IMR-90 (cell line): ENCODE data around the gene TCF4. TPM values are rescaled to one million over a fixed set of nuclear protein-coding genes. Genes with fewer than 3 reads are reported as not detected.

Source experiments
- ATAC-seq: fragments of 200-7000 bp; cut with Tn5 transposase; 2 replicates; pipeline ENCODE4 v1.9.1; 2020; ENCODE audit warnings: low read depth, mild to moderate bottlenecking, moderate library complexity
- BruUV-seq: library from RNA; stranded (reverse); fragments of 400-500 nt; replicated peaks from 2 replicates; lab custom pipeline; 2021; lab: Mats Ljungman, UMichigan
- CTCF ChIA-PET: fragments of 300-600 bp; formaldehyde crosslinking; extraction: SDS; loops from one replicate; lab custom pipeline; 2021; ENCODE audit warnings: antibody characterized with exemption; lab: Yijun Ruan, JAX
- POLR2A ChIA-PET: fragments of 300-600 bp; sonication (Branson Sonifier 250); formaldehyde crosslinking; loops from one replicate; lab custom pipeline; 2022; ENCODE audit warnings: antibody characterized with exemption; ENCODE audit not compliant: unreplicated experiment; lab: Charles Lee
- DNase-seq: peaks from one replicate; pipeline ENCODE4 v3.0.0; 2013
- H2AFZ ChIP-seq: replicated peaks from 2 replicates; pipeline ENCODE3; 2013; ENCODE audit warnings: low read length, mild to moderate bottlenecking; ENCODE audit not compliant: poor library complexity
- H2AK5ac ChIP-seq: 2 replicates; pipeline ENCODE4 v1.6.1; 2013; ENCODE audit warnings: low read depth, low read length, inconsistent platforms
- H2AK9ac ChIP-seq: replicated peaks from 2 replicates; pipeline ENCODE3; 2013; ENCODE audit warnings: mild to moderate bottlenecking, low read depth, low read length, moderate library complexity; ENCODE audit not compliant: poor library complexity
- H2BK120ac ChIP-seq: 2 replicates; pipeline ENCODE4 v1.6.1; 2013; ENCODE audit warnings: low read depth, low read length, inconsistent platforms
- H2BK15ac ChIP-seq: 3 replicates; pipeline ENCODE4 v1.6.1; 2013; ENCODE audit warnings: low read depth, low read length, inconsistent platforms
- H2BK20ac ChIP-seq: 2 replicates; pipeline ENCODE4 v1.6.1; 2013; ENCODE audit warnings: low read depth, mild to moderate bottlenecking, inconsistent platforms, low read length, moderate library complexity
- H2BK5ac ChIP-seq: 2 replicates; pipeline ENCODE4 v1.6.1; 2013; ENCODE audit warnings: mild to moderate bottlenecking, low read depth, low read length, inconsistent platforms; ENCODE audit not compliant: poor library complexity, severe bottlenecking
- H3K14ac ChIP-seq: replicated peaks from 2 replicates; pipeline ENCODE4 v1.6.1; 2013; ENCODE audit warnings: low read depth, low read length, inconsistent platforms
- H3K18ac ChIP-seq: 2 replicates; pipeline ENCODE4 v1.6.1; 2013; ENCODE audit warnings: low read depth, low read length, control low read depth
- H3K23ac ChIP-seq: 2 replicates; pipeline ENCODE4 v1.6.1; 2013; ENCODE audit warnings: low read depth, low read length, inconsistent platforms
- H3K27ac ChIP-seq: 2 replicates; pipeline ENCODE4 v1.5.1; 2013; ENCODE audit warnings: mild to moderate bottlenecking, control low read depth, low read length; ENCODE audit not compliant: insufficient read depth
- H3K27me3 ChIP-seq: 2 replicates; pipeline ENCODE4 v1.6.1; 2013; ENCODE audit warnings: low read length; ENCODE audit not compliant: control insufficient read depth, insufficient read depth
- H3K36me3 ChIP-seq: 2 replicates; pipeline ENCODE4 v1.6.1; 2013; ENCODE audit warnings: low read length, mixed read lengths; ENCODE audit not compliant: control insufficient read depth, insufficient read depth
- H3K4ac ChIP-seq: 2 replicates; pipeline ENCODE4 v1.6.1; 2013; ENCODE audit warnings: low read depth, low read length, inconsistent platforms
- H3K4me1 ChIP-seq: 2 replicates; pipeline ENCODE4 v1.6.1; 2013; ENCODE audit warnings: low read length, mixed read lengths; ENCODE audit not compliant: control insufficient read depth, insufficient read depth
- H3K4me2 ChIP-seq: 2 replicates; pipeline ENCODE4 v1.6.1; 2013; ENCODE audit warnings: low read depth, mild to moderate bottlenecking, control low read depth, low read length, moderate library complexity
- H3K4me3 ChIP-seq: 2 replicates; pipeline ENCODE4 v1.5.1; 2013; ENCODE audit warnings: low read depth, mild to moderate bottlenecking, control low read depth, low read length, moderate library complexity; ENCODE audit not compliant: insufficient read depth
- H3K56ac ChIP-seq: 2 replicates; pipeline ENCODE4 v1.6.1; 2013; ENCODE audit warnings: low read length, inconsistent platforms; ENCODE audit not compliant: insufficient read depth; ENCODE audit errors: extremely low read depth
- H3K79me1 ChIP-seq, 2 experiments: 2 replicates each; pipeline ENCODE4 v1.6.1; 2013; ENCODE audit warnings: low read length in 2 of 2, inconsistent platforms in 1 of 2, low read depth in 1 of 2
- H3K9ac ChIP-seq: 2 replicates; pipeline ENCODE4 v1.6.1; 2013; ENCODE audit warnings: low read depth, low read length, control low read depth
- H3K9me1 ChIP-seq: 2 replicates; pipeline ENCODE4 v1.6.1; 2013; ENCODE audit warnings: low read length, inconsistent platforms; ENCODE audit not compliant: insufficient read depth
- H3K9me3 ChIP-seq: 2 replicates; pipeline ENCODE4 v1.6.1; 2013; ENCODE audit warnings: low read length; ENCODE audit not compliant: control insufficient read depth, insufficient read depth
- H4K20me1 ChIP-seq: 2 replicates; pipeline ENCODE4 v1.6.1; 2013; ENCODE audit warnings: low read length, inconsistent platforms; ENCODE audit not compliant: insufficient read depth
- H4K5ac ChIP-seq: 2 replicates; pipeline ENCODE4 v1.6.1; 2013; ENCODE audit warnings: mild to moderate bottlenecking, low read depth, low read length, control low read depth
- H4K8ac ChIP-seq, 2 experiments: 2 replicates each; pipeline ENCODE4 v1.6.1; 2013; ENCODE audit warnings: low read depth in 2 of 2, low read length in 2 of 2, control low read depth in 1 of 2, inconsistent platforms in 1 of 2
- H4K91ac ChIP-seq: 2 replicates; pipeline ENCODE4 v1.6.1; 2013; ENCODE audit warnings: low read depth, low read length, inconsistent platforms; ENCODE audit not compliant: insufficient read depth
- CHD1 ChIP-seq: IDR thresholded peaks from 2 replicates; pipeline ENCODE4 v1.6.1; 2012; ENCODE audit warnings: low read depth, low read length, improper control_type of control experiment
- ELK1 ChIP-seq: fragments of 150-350 bp; IDR thresholded peaks from 2 replicates; pipeline ENCODE4 v1.6.1; 2016; ENCODE audit warnings: low read depth, mild to moderate bottlenecking, low read length, moderate library complexity, borderline replicate concordance
- FOS ChIP-seq: fragments of 150-350 bp; IDR thresholded peaks from 2 replicates; pipeline ENCODE4 v1.6.1; 2016; ENCODE audit warnings: low read depth, low read length
- MAFK ChIP-seq: IDR thresholded peaks from 2 replicates; pipeline ENCODE4 v1.6.1; 2012; ENCODE audit warnings: low read depth, low read length, improper control_type of control experiment
- MAZ ChIP-seq: IDR thresholded peaks from 2 replicates; pipeline ENCODE4 v1.6.1; 2012; ENCODE audit warnings: low read depth, mild to moderate bottlenecking, low read length, improper control_type of control experiment, moderate library complexity, borderline replicate concordance
- MXI1 ChIP-seq: IDR thresholded peaks from 2 replicates; pipeline ENCODE4 v1.6.1; 2012; ENCODE audit warnings: low read depth, mild to moderate bottlenecking, low read length, moderate library complexity, borderline replicate concordance
- POLR2A ChIP-seq: IDR thresholded peaks from 2 replicates; pipeline ENCODE4 v1.6.1; 2012; ENCODE audit warnings: mild to moderate bottlenecking, low read depth, low read length
- RCOR1 ChIP-seq: IDR thresholded peaks from 2 replicates; pipeline ENCODE4 v1.6.1; 2012; ENCODE audit warnings: mild to moderate bottlenecking, low read length, improper control_type of control experiment; ENCODE audit not compliant: insufficient replicate concordance
- RFX5 ChIP-seq: IDR thresholded peaks from 2 replicates; pipeline ENCODE4 v1.8.0; 2012; ENCODE audit warnings: low read depth, mild to moderate bottlenecking, low read length, moderate library complexity
- WGBS, 2 experiments: methylation state at CpG; one replicate each; pipeline versions ENCODE4 v1.1.5 to v1.1.7; 2013; ENCODE audit warnings: missing lambda C conversion rate in 2 of 2; ENCODE audit not compliant: insufficient read length in 1 of 2; ENCODE audit errors: extremely low coverage in 2 of 2; 5-methylcytosine and 5-hydroxymethylcytosine counted together
- dilution Hi-C: fragments of 300-500 bp; cut with HindIII; formaldehyde crosslinking; loops from one replicate; pipeline ENCODE4 v1.14.3; 2018; ENCODE audit warnings: low sequenced_read_pairs; ENCODE audit not compliant: unreplicated experiment
- in situ Hi-C: fragments of 300-500 bp; cut with MboI; formaldehyde crosslinking; loops from 3 replicates; pipeline ENCODE4 v1.14.3; 2019; ENCODE audit warnings: low sequenced_read_pairs, inconsistent platforms, mixed read lengths
- intact Hi-C: fragments of 100-400 bp; cut with micrococcal nuclease; formaldehyde crosslinking; loops from 2 replicates; pipeline ENCODE4 v1.10.0; 2022
- polyA plus RNA-seq, 3 experiments: library from polyadenylated mRNA; depleted of rRNA; stranded (reverse); fragments of >200 nt; gene quantifications; 2 replicates each; pipeline ENCODE4 v1.2.3, GENCODE V29; 2012; ENCODE audit warnings: low replicate concordance in 1 of 3
- total RNA-seq: library from RNA; depleted of rRNA; stranded (reverse); fragments of >200 nt; gene quantifications from 2 replicates; pipeline ENCODE4 v1.2.3, GENCODE V29; 2012
- TF ChIP-seq, protein P1 (sequence below): fragments of 150-350 bp; IDR thresholded peaks from 2 replicates; pipeline ENCODE4 v1.6.1; 2017; ENCODE audit warnings: mild to moderate bottlenecking, antibody characterized with exemption, low read length, low read depth
- TF ChIP-seq, protein P2 (sequence below): conservative IDR thresholded peaks from 2 replicates; pipeline ENCODE4 v1.5.1; 2012; ENCODE audit warnings: mild to moderate bottlenecking, low read depth, low read length, improper control_type of control experiment

Gene TCF4
- total and polyA plus RNA-seq, 2 of the 4 experiments (the other 2 are of a cell fraction) = 30.0 to 87.1 TPM

- in situ Hi-C loops (no loop called here), intact Hi-C loops (no loop called here), dilution Hi-C loops (no loop called here)
- Histone ChIP-seq H4K91ac (no peak overlapping the region), H2BK20ac (no peak overlapping the region), H3K36me3 (no peaks in the 10 kb centered on the region), H2BK120ac (no peak overlapping the region), H3K4me1 (no peaks in the 10 kb centered on the region), H3K9me3 (no peaks in the 10 kb centered on the region), H4K8ac (no peak overlapping the region), H4K5ac (no peak overlapping the region), H2AK9ac (no peak overlapping the region), H3K56ac (no peak overlapping the region), H2AFZ (no peak overlapping the region), H2BK15ac (no peak overlapping the region), H3K14ac (no peak overlapping the region), H3K18ac (no peak overlapping the region), H4K20me1 (no peaks in the 10 kb centered on the region; the same call in 1 of the 2 replicates), H2BK5ac (no peak overlapping the region), H3K4ac (no peak overlapping the region), H3K4me2 (no peak overlapping the region), H3K79me1 (peaks cover 28 to 52% of the 10 kb centered on the region in 2 experiments), H3K9ac (no peak overlapping the region), H3K9me1 (peaks cover 3% of the 10 kb centered on the region), H3K27me3 (no peaks in the 10 kb centered on the region), H3K4me3 (no peak overlapping the region), H3K27ac (no peak overlapping the region), H3K23ac (no peak overlapping the region), H2AK5ac (no peak overlapping the region)
- ChIA-PET CTCF (no interaction called here), POLR2A (no interaction called here)
- TF ChIP-seq ELK1 (no peak), MAZ (no peak), POLR2A (no peak), MXI1 (no peak), RFX5 (no peak), RCOR1 (no peak), FOS (no peak), MAFK (no peak), CHD1 (no peak)
- TF ChIP-seq, protein P1, sequence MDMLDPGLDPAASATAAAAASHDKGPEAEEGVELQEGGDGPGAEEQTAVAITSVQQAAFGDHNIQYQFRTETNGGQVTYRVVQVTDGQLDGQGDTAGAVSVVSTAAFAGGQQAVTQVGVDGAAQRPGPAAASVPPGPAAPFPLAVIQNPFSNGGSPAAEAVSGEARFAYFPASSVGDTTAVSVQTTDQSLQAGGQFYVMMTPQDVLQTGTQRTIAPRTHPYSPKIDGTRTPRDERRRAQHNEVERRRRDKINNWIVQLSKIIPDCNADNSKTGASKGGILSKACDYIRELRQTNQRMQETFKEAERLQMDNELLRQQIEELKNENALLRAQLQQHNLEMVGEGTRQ = no peak
- TF ChIP-seq, protein P2, sequence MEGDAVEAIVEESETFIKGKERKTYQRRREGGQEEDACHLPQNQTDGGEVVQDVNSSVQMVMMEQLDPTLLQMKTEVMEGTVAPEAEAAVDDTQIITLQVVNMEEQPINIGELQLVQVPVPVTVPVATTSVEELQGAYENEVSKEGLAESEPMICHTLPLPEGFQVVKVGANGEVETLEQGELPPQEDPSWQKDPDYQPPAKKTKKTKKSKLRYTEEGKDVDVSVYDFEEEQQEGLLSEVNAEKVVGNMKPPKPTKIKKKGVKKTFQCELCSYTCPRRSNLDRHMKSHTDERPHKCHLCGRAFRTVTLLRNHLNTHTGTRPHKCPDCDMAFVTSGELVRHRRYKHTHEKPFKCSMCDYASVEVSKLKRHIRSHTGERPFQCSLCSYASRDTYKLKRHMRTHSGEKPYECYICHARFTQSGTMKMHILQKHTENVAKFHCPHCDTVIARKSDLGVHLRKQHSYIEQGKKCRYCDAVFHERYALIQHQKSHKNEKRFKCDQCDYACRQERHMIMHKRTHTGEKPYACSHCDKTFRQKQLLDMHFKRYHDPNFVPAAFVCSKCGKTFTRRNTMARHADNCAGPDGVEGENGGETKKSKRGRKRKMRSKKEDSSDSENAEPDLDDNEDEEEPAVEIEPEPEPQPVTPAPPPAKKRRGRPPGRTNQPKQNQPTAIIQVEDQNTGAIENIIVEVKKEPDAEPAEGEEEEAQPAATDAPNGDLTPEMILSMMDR = no peak
- no TSS peak for BruUV-seq
- ATAC-seq (no peak), DNase-seq (no peak)
- no CpG with 5 or more reads among the region's 3 CpGs for WGBS, 2 experiments
Measured at GRCh38 chr18:55361492-55362250, 226.3 kb downstream of the TCF4 start.
